ENCODE results near the gene TMEM235. TPM values are rescaled to one million over a fixed set of nuclear protein-coding genes. Genes with fewer than 3 reads are reported as not detected.
A peak's percentile ranks its signal among the peaks of the same experiment; 100 is the strongest.

TMEM235 gene
- total and polyA plus RNA-seq, 4 donors = 1.2 to 2.3 (median 1.9) TPM

- peak; percentile 53 to 96 (median 84) for DNase-seq (ENCODE audit: low read depth in 4 of 6, low spot score in 6 of 6)
- Histone ChIP-seq H3K27ac (ENCODE audit: low read depth, low read length) (no peak within 1 kb of the TSS), H3K36me3 (ENCODE audit: control insufficient read depth, insufficient read depth, low read length) (no peaks in the 10 kb centered on the region), H3K27me3 (ENCODE audit: control insufficient read depth, insufficient read depth, low read length) (no peaks in the 10 kb centered on the region), H3K4me1 (ENCODE audit: control insufficient read depth, insufficient read depth, low read length) (peaks cover 14% of the 10 kb centered on the region), H3K4me3 (ENCODE audit: low read depth, low read length) (peak within 1 kb of the TSS; percentile 64), H3K9me3 (ENCODE audit: control insufficient read depth, insufficient read depth, low read length) (no peaks in the 10 kb centered on the region)
- under 1% methylated on average over 60 of the region's 60 CpGs for WGBS (ENCODE audit: insufficient coverage)
These were observed 17.3 kb upstream of the TMEM235 start, which contains the start of gene BIRC5 for GRCh38 chr17:78214016-78214705. TSS of gene BIRC5 (plus strand) at chr17:78214253. CDS start at chr17:78214317, 64 bp downstream.

- Histone ChIP-seq H3K4me1 (ENCODE audit: control insufficient read depth, insufficient read depth, low read length) (peaks cover 14% of the 10 kb centered on the region), H3K27ac (ENCODE audit: low read depth, low read length) (no peak overlapping the region), H3K9me3 (ENCODE audit: control insufficient read depth, insufficient read depth, low read length) (no peaks in the 10 kb centered on the region), H3K36me3 (ENCODE audit: control insufficient read depth, insufficient read depth, low read length) (no peaks in the 10 kb centered on the region), H3K4me3 (ENCODE audit: low read depth, low read length) (peak overlapping the region; percentile 64), H3K27me3 (ENCODE audit: control insufficient read depth, insufficient read depth, low read length) (no peaks in the 10 kb centered on the region)
- WGBS (ENCODE audit: insufficient coverage) = 7% methylated on average over 3 of the region's 5 CpGs
- no peak for DNase-seq (ENCODE audit: low read depth in 4 of 6, low spot score in 6 of 6)
These were observed 16.7 kb upstream of the TMEM235 start for GRCh38 chr17:78214706-78215061.

DNA sequence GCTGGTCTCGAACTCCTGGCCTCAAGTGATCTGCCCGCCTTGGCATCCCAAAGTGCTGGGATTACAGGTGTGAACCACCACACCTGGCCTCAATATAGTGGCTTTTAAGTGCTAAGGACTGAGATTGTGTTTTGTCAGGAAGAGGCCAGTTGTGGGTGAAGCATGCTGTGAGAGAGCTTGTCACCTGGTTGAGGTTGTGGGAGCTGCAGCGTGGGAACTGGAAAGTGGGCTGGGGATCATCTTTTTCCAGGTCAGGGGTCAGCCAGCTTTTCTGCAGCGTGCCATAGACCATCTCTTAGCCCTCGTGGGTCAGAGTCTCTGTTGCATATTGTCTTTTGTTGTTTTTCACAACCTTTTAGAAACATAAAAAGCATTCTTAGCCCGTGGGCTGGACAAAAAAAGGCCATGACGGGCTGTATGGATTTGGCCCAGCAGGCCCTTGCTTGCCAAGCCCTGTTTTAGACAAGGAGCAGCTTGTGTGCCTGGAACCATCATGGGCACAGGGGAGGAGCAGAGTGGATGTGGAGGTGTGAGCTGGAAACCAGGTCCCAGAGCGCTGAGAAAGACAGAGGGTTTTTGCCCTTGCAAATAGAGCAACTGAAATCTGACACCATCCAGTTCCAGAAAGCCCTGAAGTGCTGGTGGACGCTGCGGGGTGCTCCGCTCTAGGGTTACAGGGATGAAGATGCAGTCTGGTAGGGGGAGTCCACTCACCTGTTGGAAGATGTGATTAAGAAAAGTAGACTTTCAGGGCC, 11.9 kb upstream of the TMEM235 start:
- Histone ChIP-seq H3K27ac (ENCODE audit: low read depth, low read length) (no peak overlapping the region), H3K27me3 (ENCODE audit: control insufficient read depth, insufficient read depth, low read length) (no peaks in the 10 kb centered on the region), H3K9me3 (ENCODE audit: control insufficient read depth, insufficient read depth, low read length) (no peaks in the 10 kb centered on the region), H3K4me1 (ENCODE audit: control insufficient read depth, insufficient read depth, low read length) (peaks cover 16% of the 10 kb centered on the region), H3K36me3 (ENCODE audit: control insufficient read depth, insufficient read depth, low read length) (peaks cover 14% of the 10 kb centered on the region), H3K4me3 (ENCODE audit: low read depth, low read length) (no peak overlapping the region)
- WGBS (ENCODE audit: insufficient coverage) = 83% methylated on average over 11 of the region's 11 CpGs
- no peak for DNase-seq (ENCODE audit: low read depth in 4 of 6, low spot score in 6 of 6)

- Histone ChIP-seq H3K27ac (ENCODE audit: low read depth, low read length) (no peak overlapping the region), H3K4me1 (ENCODE audit: control insufficient read depth, insufficient read depth, low read length) (peaks cover 18% of the 10 kb centered on the region), H3K9me3 (ENCODE audit: control insufficient read depth, insufficient read depth, low read length) (no peaks in the 10 kb centered on the region), H3K4me3 (ENCODE audit: low read depth, low read length) (no peak overlapping the region), H3K36me3 (ENCODE audit: control insufficient read depth, insufficient read depth, low read length) (peaks cover 14% of the 10 kb centered on the region), H3K27me3 (ENCODE audit: control insufficient read depth, insufficient read depth, low read length) (no peaks in the 10 kb centered on the region)
- no peak for DNase-seq (ENCODE audit: low read depth in 4 of 6, low spot score in 6 of 6)
- WGBS (ENCODE audit: insufficient coverage) = 98% methylated on average over 4 of the region's 4 CpGs
These were observed 8.4 kb upstream of the TMEM235 start for GRCh38 chr17:78223061-78223460.

- Histone ChIP-seq H3K9me3 (ENCODE audit: control insufficient read depth, insufficient read depth, low read length) (no peaks in the 10 kb centered on the region), H3K4me3 (ENCODE audit: low read depth, low read length) (no peak overlapping the region), H3K4me1 (ENCODE audit: control insufficient read depth, insufficient read depth, low read length) (peaks cover 18% of the 10 kb centered on the region), H3K27me3 (ENCODE audit: control insufficient read depth, insufficient read depth, low read length) (no peaks in the 10 kb centered on the region), H3K36me3 (ENCODE audit: control insufficient read depth, insufficient read depth, low read length) (peaks cover 14% of the 10 kb centered on the region), H3K27ac (ENCODE audit: low read depth, low read length) (no peak overlapping the region)
- 100% methylated on average over 2 of the region's 3 CpGs for WGBS (ENCODE audit: insufficient coverage)
- no peak for DNase-seq (ENCODE audit: low read depth in 4 of 6, low spot score in 6 of 6)
These were observed 7.7 kb upstream of the TMEM235 start for GRCh38 chr17:78223765-78224164.

DNA sequence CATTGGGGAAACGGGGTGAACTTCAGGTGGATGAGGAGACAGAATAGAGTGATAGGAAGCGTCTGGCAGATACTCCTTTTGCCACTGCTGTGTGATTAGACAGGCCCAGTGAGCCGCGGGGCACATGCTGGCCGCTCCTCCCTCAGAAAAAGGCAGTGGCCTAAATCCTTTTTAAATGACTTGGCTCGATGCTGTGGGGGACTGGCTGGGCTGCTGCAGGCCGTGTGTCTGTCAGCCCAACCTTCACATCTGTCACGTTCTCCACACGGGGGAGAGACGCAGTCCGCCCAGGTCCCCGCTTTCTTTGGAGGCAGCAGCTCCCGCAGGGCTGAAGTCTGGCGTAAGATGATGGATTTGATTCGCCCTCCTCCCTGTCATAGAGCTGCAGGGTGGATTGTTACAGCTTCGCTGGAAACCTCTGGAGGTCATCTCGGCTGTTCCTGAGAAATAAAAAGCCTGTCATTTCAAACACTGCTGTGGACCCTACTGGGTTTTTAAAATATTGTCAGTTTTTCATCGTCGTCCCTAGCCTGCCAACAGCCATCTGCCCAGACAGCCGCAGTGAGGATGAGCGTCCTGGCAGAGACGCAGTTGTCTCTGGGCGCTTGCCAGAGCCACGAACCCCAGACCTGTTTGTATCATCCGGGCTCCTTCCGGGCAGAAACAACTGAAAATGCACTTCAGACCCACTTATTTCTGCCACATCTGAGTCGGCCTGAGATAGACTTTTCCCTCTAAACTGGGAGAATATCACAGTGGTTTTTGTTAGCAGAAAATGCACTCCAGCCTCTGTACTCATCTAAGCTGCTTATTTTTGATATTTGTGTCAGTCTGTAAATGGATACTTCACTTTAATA, 7.0 kb upstream of the TMEM235 start:
- DNase-seq (ENCODE audit: low read depth in 4 of 6, low spot score in 6 of 6) = peak in 3 of 6 donors; percentile 17 to 85 (median 81)
- 63% methylated on average over 26 of the region's 27 CpGs for WGBS (ENCODE audit: insufficient coverage)
- no peaks in the 10 kb centered on the region for H3K27me3 ChIP-seq (ENCODE audit: control insufficient read depth, insufficient read depth, low read length)
- H3K4me3 ChIP-seq (ENCODE audit: low read depth, low read length) = no peak overlapping the region
- peaks cover 18% of the 10 kb centered on the region for H3K4me1 ChIP-seq (ENCODE audit: control insufficient read depth, insufficient read depth, low read length)
- peaks cover 14% of the 10 kb centered on the region for H3K36me3 ChIP-seq (ENCODE audit: control insufficient read depth, insufficient read depth, low read length)
- no peak overlapping the region for H3K27ac ChIP-seq (ENCODE audit: low read depth, low read length)
- H3K9me3 ChIP-seq (ENCODE audit: control insufficient read depth, insufficient read depth, low read length) = no peaks in the 10 kb centered on the region

DNA sequence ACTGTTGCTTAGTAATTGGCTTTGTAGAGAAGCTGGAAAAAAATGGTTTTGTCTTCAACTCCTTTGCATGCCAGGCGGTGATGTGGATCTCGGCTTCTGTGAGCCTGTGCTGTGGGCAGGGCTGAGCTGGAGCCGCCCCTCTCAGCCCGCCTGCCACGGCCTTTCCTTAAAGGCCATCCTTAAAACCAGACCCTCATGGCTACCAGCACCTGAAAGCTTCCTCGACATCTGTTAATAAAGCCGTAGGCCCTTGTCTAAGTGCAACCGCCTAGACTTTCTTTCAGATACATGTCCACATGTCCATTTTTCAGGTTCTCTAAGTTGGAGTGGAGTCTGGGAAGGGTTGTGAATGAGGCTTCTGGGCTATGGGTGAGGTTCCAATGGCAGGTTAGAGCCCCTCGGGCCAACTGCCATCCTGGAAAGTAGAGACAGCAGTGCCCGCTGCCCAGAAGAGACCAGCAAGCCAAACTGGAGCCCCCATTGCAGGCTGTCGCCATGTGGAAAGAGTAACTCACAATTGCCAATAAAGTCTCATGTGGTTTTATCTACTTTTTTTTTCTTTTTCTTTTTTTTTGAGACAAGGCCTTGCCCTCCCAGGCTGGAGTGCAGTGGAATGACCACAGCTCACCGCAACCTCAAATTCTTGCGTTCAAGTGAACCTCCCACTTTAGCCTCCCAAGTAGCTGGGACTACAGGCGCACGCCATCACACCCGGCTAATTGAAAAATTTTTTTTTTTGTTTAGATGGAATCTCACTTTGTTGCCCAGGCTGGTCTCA, 6.2 kb upstream of the TMEM235 start:
- Histone ChIP-seq H3K36me3 (ENCODE audit: control insufficient read depth, insufficient read depth, low read length) (peaks cover 14% of the 10 kb centered on the region), H3K4me1 (ENCODE audit: control insufficient read depth, insufficient read depth, low read length) (peaks cover 18% of the 10 kb centered on the region), H3K27ac (ENCODE audit: low read depth, low read length) (no peak overlapping the region), H3K9me3 (ENCODE audit: control insufficient read depth, insufficient read depth, low read length) (no peaks in the 10 kb centered on the region), H3K4me3 (ENCODE audit: low read depth, low read length) (no peak overlapping the region), H3K27me3 (ENCODE audit: control insufficient read depth, insufficient read depth, low read length) (peaks cover under 1% of the 10 kb centered on the region)
- DNase-seq (ENCODE audit: low read depth in 4 of 6, low spot score in 6 of 6) = no peak
- 80% methylated on average over 7 of the region's 16 CpGs for WGBS (ENCODE audit: insufficient coverage)

- Histone ChIP-seq H3K4me3 (ENCODE audit: low read depth, low read length) (no peak overlapping the region), H3K4me1 (ENCODE audit: control insufficient read depth, insufficient read depth, low read length) (peaks cover 22% of the 10 kb centered on the region), H3K27ac (ENCODE audit: low read depth, low read length) (no peak overlapping the region), H3K36me3 (ENCODE audit: control insufficient read depth, insufficient read depth, low read length) (peaks cover 11% of the 10 kb centered on the region), H3K27me3 (ENCODE audit: control insufficient read depth, insufficient read depth, low read length) (peaks cover 10% of the 10 kb centered on the region), H3K9me3 (ENCODE audit: control insufficient read depth, insufficient read depth, low read length) (no peaks in the 10 kb centered on the region)
- DNase-seq (ENCODE audit: low read depth in 4 of 6, low spot score in 6 of 6) = peak in 1 of 6 donors; percentile 13
- 63% methylated on average over 7 of the region's 12 CpGs for WGBS (ENCODE audit: insufficient coverage)
These were observed 5.2 kb upstream of the TMEM235 start for GRCh38 chr17:78226055-78226758.

Data from spinal cord (tissue), 10 donors.